ENCODE measurements around the gene DNAAF5. TPM values are rescaled to one million over a fixed set of nuclear protein-coding genes. Genes with fewer than 3 reads are reported as not detected.
A peak's percentile ranks its signal among the peaks of the same experiment; 100 is the strongest.

Gene DNAAF5
- total RNA-seq, 2 donors from 2014 or later, result 31.0 to 54.9 TPM

GRCh38 chr7:701086-701671, 25.3 kb upstream of the DNAAF5 start:
- no peak for DNase-seq
- no peaks in the 10 kb centered on the region for H3K27me3 ChIP-seq
- H3K9ac ChIP-seq (ENCODE audit: low read depth in 2 of 2, low read length in 2 of 2), result no peak overlapping the region
- H3K9me3 ChIP-seq, result no peaks in the 10 kb centered on the region
- peaks cover 4% of the 10 kb centered on the region for H3K4me1 ChIP-seq
- TF ChIP-seq, protein P1, sequence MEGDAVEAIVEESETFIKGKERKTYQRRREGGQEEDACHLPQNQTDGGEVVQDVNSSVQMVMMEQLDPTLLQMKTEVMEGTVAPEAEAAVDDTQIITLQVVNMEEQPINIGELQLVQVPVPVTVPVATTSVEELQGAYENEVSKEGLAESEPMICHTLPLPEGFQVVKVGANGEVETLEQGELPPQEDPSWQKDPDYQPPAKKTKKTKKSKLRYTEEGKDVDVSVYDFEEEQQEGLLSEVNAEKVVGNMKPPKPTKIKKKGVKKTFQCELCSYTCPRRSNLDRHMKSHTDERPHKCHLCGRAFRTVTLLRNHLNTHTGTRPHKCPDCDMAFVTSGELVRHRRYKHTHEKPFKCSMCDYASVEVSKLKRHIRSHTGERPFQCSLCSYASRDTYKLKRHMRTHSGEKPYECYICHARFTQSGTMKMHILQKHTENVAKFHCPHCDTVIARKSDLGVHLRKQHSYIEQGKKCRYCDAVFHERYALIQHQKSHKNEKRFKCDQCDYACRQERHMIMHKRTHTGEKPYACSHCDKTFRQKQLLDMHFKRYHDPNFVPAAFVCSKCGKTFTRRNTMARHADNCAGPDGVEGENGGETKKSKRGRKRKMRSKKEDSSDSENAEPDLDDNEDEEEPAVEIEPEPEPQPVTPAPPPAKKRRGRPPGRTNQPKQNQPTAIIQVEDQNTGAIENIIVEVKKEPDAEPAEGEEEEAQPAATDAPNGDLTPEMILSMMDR (IDR thresholded peaks at IDR 0.05), result no peak
- intact Hi-C loops (cut with DNase I), result no loop called here
- no peaks in the 10 kb centered on the region for H3K36me3 ChIP-seq
- H3K27ac ChIP-seq, result no peak overlapping the region
- H3K4me3 ChIP-seq, result no peak overlapping the region

DNA sequence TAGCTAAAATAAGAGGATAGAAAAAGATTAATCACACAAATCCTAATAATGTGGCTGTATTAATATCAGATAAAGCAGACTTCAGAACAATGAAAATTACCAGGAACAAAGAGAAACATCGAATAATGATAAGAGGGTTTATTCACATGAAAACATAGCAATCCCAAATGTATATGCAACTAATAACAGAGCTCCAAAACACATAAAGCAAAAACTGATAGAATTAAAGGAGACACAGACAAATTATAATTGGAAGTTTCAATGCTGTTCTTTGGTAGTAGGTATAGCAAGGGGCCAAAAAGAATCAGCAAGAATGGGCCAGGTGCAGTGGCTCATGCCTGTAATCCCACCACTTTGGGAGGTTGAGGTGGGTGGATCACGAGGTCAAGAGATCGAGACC, 23.4 kb upstream of the DNAAF5 start:
- DNase-seq, result no peak
- TF ChIP-seq, protein P1 (IDR thresholded peaks at IDR 0.05), result no peak
- Histone ChIP-seq H3K9ac (ENCODE audit: low read depth in 2 of 2, low read length in 2 of 2) (no peak overlapping the region), H3K27ac (no peak overlapping the region), H3K27me3 (no peaks in the 10 kb centered on the region), H3K36me3 (no peaks in the 10 kb centered on the region), H3K4me3 (no peak overlapping the region), H3K9me3 (no peaks in the 10 kb centered on the region), H3K4me1 (peaks cover 7% of the 10 kb centered on the region)
- intact Hi-C loops (cut with DNase I), result no loop called here

DNA sequence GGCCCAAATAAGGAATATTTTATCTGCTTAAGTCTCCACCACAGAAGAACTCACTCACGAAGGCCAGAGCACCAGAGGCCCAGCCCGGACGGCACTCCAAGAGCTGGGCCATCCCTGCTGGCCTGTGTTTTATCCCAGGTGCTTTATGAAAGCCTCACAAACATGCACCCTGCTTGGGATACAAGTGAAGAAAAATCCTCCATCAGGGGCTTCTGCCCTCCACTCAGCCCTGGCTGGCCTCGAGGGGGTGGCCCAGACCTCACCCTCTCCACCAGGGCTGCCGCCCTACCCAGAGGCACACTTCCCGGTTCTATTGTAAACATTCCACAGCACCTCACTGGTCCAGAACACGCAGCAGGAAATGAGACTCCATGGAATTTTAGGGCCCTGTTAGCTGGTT, 19.8 kb upstream of the DNAAF5 start:
- Histone ChIP-seq H3K4me3 (no peak overlapping the region), H3K9ac (ENCODE audit: low read depth in 2 of 2, low read length in 2 of 2) (peak overlapping the region in 1 of 2 donors; percentile 26), H3K36me3 (no peaks in the 10 kb centered on the region), H3K27ac (peak overlapping the region; percentile 15), H3K9me3 (no peaks in the 10 kb centered on the region), H3K27me3 (no peaks in the 10 kb centered on the region), H3K4me1 (peaks cover 7% of the 10 kb centered on the region)
- TF ChIP-seq, protein P1 (IDR thresholded peaks at IDR 0.05), result no peak
- intact Hi-C loops (cut with DNase I), result loop anchor here (5.0 kb wide), 1 partner anchor 84 kb away; no protein-coding TSS in a partner anchor
- DNase-seq, result peak; percentile 72

DNA sequence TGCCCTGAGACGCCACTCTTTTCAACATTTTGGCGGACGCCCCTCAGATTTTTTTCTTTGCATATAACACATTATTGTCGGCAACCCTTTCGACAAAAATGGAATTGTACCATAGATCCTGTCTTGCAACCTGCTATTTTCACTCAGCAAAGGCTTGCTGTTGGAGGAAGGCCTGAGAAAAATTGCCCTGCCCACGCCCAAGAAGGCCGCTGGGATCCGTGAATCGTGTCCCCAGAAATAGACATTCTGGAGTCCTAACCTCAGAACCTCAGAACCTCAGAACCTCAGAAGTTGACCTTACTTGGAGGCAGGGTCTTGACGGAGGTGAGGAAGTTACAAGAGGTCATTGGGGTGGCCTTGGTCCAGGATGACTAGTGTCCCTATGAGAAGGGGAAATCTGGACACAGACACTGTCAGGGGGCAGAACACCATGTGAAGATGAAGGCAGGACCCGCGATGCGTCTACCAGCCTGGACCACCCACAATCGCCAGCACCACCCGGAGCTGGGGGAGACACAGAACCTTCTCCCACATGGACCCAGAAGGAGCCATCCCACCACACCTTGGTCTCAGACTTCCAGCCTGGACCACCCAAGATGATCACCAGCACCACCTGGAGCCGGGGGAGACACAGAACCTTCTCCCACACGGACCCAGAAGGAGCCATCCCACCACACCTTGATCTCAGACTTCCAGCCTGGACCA, 19.1 kb upstream of the DNAAF5 start:
- H3K27ac ChIP-seq, result peak overlapping the region; percentile 15
- no peak for DNase-seq
- no peaks in the 10 kb centered on the region for H3K27me3 ChIP-seq
- TF ChIP-seq, protein P1 (IDR thresholded peaks at IDR 0.05), result no peak
- no peaks in the 10 kb centered on the region for H3K36me3 ChIP-seq
- peak overlapping the region in 1 of 2 donors; percentile 34 for H3K9ac ChIP-seq (ENCODE audit: low read depth in 2 of 2, low read length in 2 of 2)
- H3K4me1 ChIP-seq, result peaks cover 7% of the 10 kb centered on the region
- H3K9me3 ChIP-seq, result no peaks in the 10 kb centered on the region
- intact Hi-C loops (cut with DNase I), result loop anchor here (5.0 kb wide), 1 partner anchor 85 kb away; no protein-coding TSS in a partner anchor
- no peak overlapping the region for H3K4me3 ChIP-seq

- Histone ChIP-seq H3K36me3 (no peaks in the 10 kb centered on the region), H3K27ac (no peak overlapping the region), H3K4me3 (no peak overlapping the region), H3K9me3 (no peaks in the 10 kb centered on the region), H3K4me1 (peaks cover 7% of the 10 kb centered on the region), H3K27me3 (no peaks in the 10 kb centered on the region), H3K9ac (ENCODE audit: low read depth in 2 of 2, low read length in 2 of 2) (no peak overlapping the region)
- TF ChIP-seq, protein P1 (IDR thresholded peaks at IDR 0.05), result no peak
- no peak for DNase-seq
- intact Hi-C loops (cut with DNase I), result no loop called here
These were observed 16.3 kb upstream of the DNAAF5 start for GRCh38 chr7:710161-710560.

Measured in colonic mucosa (tissue), 4 donors.